ENCODE measurements around the gene GHDC.

DNA sequence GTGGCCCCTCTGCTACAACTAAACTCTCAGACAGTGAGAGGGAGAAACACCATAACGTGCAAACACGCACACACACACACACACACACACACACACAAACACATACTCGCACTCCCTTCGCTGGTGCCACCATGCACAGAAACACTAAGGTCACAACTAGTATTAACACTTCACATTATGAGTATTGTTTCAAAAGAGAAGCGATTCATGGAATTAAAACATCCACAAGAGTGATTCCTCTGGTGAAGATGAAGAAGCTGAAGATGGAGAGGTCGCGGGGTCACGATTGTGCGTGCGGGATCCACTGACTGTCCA lies 7.1 kb upstream of the GHDC start:
- no peak for TF ChIP-seq CTCF (IDR thresholded peaks at IDR 0.05)
- TF ChIP-seq EP300 (IDR thresholded peaks at IDR 0.05), result no peak
- no peak for TF ChIP-seq POLR2A (IDR thresholded peaks at IDR 0.05)
